GM18498 (cell line): ENCODE data around the gene TP53BP2.
A peak's percentile ranks its signal among the peaks of the same experiment; 100 is the strongest.
"Not testable (repeated sequence)": the region's sequence is repeated elsewhere in the genome, so short reads cannot be mapped to it uniquely, and the experiment has no call there.

Source experiments
- ATAC-seq: cut with Tn5 transposase; IDR thresholded peaks from one replicate; pipeline ENCODE4 v1.9.1; 2021; ENCODE audit warnings: mild to moderate bottlenecking, moderate library complexity; ENCODE audit not compliant: unreplicated experiment

Gene TP53BP2, protein sequence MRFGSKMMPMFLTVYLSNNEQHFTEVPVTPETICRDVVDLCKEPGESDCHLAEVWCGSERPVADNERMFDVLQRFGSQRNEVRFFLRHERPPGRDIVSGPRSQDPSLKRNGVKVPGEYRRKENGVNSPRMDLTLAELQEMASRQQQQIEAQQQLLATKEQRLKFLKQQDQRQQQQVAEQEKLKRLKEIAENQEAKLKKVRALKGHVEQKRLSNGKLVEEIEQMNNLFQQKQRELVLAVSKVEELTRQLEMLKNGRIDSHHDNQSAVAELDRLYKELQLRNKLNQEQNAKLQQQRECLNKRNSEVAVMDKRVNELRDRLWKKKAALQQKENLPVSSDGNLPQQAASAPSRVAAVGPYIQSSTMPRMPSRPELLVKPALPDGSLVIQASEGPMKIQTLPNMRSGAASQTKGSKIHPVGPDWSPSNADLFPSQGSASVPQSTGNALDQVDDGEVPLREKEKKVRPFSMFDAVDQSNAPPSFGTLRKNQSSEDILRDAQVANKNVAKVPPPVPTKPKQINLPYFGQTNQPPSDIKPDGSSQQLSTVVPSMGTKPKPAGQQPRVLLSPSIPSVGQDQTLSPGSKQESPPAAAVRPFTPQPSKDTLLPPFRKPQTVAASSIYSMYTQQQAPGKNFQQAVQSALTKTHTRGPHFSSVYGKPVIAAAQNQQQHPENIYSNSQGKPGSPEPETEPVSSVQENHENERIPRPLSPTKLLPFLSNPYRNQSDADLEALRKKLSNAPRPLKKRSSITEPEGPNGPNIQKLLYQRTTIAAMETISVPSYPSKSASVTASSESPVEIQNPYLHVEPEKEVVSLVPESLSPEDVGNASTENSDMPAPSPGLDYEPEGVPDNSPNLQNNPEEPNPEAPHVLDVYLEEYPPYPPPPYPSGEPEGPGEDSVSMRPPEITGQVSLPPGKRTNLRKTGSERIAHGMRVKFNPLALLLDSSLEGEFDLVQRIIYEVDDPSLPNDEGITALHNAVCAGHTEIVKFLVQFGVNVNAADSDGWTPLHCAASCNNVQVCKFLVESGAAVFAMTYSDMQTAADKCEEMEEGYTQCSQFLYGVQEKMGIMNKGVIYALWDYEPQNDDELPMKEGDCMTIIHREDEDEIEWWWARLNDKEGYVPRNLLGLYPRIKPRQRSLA

DNA sequence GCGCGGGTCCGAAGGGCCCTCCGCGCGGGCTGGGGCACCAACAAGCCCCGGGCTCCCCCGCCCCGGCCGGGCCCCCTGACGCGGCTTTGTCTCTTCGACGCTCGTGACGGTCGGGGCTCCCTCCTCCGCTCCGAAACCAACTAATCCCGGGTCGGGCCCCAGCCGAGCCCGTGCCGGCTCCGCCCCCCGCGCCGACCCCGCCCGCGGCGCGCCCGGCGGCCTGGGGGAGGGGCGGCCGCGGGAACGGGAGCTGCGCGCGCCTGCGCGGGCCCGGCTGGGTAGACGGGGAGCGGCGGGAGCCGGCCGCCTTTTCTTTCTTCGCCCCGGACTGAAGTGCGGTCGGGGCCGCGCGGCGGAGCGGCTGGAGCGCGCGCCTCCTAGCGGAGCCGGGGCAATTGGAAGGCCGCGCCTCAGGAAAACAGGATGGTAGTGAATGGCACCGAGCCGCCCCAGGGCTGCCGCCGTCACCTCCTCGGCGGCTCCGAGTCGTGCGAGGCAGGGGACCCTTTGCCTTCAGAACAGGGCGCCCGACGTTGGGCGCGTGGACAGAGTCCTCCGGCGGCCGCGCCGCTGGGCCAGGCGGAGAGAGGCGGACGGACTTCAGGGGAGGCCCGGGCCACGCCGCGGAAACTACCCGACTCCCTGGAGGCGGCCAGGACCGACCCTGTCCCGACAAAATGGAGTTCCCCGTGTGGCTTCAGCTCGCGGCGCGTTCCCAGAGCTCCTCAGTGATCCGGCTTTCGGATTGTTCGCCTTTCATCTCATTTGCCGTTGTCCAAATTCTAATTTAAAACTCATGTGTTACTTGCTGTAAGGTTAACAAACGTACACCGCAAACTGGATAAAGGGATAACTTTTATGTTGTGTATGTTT, at the start of gene TP53BP2:
Gene TP53BP2 (minus strand): TSS at position 138 of the 873 bp plus-strand sequence. CDS start 267 bp downstream, outside the sequence.
- ATAC-seq = peak; percentile 75

DNA sequence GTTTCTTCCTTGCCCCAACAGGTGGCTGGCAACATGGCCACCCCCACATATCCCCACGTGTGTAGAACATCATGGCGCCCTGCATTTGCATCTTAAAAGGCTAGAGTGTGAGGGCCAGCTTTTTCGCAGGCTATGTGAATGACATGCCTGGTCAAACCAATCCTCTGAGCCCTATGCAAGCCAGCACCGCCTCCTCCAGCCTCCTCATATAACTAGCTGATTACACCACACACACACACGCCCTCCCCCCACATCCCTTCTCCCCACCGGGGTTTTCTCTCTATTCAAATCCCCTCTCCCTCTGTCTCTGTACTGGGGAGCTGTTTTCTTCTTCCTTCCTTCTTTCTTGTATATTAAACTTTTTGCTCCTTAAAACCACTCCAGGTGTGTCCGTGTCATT, 44.7 kb upstream of the TP53BP2 start:
- not testable (repeated sequence) for ATAC-seq

DNA sequence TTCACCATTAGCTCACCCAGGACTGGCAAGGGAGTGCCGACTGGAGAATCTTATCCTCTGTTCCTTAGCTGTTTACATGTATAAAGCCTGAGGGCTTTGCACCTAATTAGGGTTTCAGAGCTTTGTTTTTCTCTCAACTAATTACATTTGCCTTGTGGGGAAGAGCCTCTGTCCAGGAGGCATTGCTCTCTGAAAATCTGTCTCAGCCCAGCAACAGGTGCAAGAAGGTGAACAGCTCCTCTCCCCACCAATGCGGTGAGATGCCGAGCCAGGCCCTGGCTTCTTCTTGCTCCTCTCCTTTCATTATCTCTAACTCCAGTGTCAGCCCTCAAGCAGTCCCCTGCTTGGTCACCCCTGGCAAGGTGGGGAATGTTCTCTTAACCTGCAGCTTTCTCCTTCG, 43.6 kb upstream of the TP53BP2 start:
- not testable (repeated sequence) for ATAC-seq

DNA sequence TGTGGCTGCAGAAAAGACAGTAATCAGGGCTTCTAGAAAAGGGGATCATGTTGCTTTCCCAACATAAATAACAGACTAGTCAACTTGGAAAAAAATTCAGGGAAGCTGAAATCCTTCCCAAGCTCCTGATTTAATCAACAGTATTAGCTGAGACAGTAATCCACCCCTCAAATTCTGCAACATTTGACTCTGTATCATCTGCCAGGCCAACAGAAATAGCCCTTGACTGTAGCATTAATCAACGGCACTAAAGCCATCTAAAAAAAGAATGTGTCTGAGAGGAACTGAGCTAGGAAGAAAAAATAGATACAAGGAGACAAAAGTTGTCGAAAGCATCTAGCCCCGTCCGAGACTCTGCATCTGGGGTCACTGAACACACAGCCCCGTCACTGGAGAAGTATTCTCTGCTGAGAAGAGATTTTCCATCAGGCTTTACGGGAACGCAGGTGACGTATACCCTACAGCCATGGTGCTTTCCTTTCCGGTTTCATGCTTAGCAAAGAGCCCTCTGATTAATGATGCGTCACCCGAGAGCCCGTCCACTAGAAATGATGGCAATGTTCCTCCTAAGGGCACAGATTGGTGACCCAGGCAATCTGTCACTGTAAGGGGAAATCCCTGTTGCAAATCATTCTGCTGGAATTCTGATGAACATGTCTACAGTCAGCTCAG, 42.1 kb upstream of the TP53BP2 start:
- ATAC-seq = no peak

DNA sequence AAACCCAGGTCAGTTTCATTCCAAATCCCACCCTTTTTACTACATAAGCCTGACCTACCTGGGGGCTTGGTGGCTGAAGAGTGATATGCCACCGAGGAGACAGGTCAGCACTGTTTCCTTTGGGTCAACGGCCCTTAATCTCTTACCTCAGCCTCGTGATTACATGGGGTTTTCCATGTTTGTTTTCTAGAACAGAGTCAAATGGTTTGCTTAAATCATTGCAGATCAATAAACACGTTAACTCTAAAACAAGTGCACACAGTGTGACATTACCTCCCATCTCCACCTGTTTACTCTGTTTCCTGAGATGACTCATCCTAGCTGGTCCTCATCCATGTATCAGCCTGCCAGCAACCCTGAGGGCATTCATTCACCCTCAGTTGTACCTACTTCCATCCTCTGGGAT, 40.8 kb upstream of the TP53BP2 start:
- ATAC-seq = no peak

DNA sequence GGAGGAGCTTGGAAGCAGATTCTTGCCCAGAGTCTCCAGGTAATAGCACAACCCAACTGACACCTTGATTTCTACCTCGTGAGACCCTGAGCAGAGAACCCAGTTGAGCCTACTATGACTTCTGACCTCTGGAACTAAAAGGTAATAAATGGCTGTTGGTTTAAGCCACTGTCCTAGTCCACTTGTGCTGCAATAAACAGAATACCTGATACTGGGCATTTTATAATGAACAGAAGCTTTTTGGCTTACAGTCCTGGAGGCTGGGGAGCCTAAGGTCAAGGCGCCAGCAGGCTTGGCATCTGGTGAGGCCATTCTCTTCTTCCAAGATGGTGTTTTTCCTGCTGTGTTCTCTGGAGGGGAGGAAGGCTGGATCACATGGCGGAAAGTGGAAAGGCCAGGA, 39.9 kb upstream of the TP53BP2 start:
- ATAC-seq = no peak

DNA sequence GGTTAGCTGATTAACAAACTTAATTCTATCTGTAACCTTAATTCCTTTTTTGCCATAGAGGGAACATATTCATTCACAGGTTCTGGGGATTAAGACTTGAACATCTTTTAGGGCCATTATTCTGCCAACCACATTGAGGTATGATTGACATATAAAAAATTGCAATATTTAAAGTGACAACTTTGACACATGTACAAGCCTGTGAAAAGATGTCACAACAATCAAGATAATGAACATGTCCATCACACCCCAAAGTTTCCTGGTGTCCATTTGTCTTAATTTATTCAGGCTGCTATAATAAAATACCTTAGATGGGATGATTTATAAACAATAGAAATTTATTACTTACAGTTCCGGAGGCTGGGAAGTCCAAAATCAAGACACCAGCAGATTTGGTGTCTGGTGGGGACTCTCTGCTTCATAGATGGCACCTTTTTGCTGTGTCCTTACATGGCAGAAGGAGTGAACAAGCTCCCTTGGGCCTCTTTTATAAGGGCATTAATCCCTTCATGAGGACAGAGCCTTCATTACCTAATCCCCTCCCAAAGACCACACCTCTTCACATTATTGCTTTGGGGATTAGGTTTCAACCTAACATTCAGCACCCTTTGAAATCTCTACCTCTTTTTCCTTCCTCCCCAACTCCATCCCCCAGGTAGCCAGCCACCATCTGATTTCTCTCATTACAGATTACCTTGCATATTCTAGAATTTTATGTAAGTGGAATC, 33.0 kb upstream of the TP53BP2 start:
- no peak for ATAC-seq

DNA sequence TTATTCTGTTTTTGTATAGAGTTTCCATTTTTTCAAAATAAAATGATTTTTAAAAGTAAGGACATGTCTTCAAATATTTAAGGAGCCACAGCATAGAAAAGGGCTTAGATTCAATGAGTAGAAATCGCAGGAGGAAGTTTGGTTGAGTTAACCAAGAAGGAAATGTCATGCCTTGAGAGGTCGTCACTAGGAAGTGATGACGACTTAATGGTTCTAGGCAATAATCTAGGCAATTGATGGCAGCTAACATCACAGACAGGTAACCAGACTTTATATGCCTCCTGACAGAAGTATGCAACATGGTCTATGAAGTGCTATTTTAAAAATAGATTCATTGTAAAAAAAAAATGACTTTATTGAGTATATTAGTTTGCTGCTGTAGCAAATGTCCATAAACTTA, 32.1 kb upstream of the TP53BP2 start:
- no peak for ATAC-seq

DNA sequence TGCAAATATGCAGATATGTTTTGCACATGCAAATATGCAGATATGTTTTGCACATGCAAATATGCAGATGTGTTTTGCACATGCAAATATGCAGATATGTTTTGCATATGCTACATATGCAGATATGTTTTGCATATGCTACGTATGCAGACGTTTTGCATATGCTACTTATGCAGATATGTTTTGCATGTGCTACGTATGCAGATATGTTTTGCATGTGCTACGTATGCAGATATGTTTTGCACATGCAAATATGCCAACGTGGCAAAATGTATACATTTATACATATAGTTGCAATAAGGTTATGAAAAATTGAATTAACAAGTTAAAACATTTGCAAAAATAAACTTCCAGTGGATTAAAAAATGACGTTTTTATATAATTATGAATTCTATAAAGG, 30.8 kb upstream of the TP53BP2 start:
- ATAC-seq = no peak

DNA sequence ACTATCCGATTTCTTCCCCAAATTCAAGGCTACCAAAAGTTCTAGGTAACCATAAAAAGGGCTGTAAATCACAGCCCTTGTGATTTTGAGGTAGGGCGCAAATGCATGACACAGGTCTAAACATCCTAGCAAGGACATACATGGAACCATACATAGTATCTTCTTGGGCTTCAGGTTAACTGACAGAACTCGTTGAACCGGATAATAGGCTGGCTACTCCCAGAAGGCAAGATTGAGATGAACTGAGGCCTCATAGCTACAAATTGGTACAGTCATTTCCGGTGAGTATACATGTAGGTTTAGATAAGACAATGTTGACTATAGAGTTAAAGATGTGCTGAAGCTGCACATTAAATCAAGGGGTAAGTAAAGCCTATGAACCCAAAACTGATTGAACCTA, 27.3 kb upstream of the TP53BP2 start:
- ATAC-seq = no peak

DNA sequence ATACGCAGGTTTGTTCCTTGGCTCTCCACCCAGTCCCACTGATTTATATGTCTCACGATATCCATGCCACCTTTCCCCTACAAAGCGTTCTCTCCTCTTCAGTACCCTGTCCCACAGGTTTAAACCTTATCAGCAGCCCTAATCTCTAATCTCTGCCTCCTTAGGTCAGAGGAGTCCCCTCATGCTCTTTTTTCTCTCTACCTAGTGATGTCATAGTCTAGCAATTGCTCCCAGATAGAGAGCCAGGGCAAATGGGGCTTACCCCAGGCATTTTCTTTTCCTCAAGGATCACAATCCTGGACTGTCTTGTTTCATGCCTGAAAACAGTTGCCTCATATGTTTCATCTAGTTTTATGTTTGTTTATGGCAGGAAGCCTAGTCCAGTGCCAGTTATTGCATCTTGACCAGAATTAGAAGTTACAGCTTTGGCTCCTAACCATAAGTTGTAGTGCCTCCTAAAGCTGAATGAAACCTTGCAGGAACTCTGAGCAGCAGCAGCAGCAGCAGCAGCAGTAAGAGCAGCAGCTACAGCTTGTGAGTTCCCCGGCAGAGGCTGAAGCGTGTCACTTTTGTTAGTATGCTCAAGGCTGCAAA, 26.7 kb upstream of the TP53BP2 start:
- no peak for ATAC-seq

DNA sequence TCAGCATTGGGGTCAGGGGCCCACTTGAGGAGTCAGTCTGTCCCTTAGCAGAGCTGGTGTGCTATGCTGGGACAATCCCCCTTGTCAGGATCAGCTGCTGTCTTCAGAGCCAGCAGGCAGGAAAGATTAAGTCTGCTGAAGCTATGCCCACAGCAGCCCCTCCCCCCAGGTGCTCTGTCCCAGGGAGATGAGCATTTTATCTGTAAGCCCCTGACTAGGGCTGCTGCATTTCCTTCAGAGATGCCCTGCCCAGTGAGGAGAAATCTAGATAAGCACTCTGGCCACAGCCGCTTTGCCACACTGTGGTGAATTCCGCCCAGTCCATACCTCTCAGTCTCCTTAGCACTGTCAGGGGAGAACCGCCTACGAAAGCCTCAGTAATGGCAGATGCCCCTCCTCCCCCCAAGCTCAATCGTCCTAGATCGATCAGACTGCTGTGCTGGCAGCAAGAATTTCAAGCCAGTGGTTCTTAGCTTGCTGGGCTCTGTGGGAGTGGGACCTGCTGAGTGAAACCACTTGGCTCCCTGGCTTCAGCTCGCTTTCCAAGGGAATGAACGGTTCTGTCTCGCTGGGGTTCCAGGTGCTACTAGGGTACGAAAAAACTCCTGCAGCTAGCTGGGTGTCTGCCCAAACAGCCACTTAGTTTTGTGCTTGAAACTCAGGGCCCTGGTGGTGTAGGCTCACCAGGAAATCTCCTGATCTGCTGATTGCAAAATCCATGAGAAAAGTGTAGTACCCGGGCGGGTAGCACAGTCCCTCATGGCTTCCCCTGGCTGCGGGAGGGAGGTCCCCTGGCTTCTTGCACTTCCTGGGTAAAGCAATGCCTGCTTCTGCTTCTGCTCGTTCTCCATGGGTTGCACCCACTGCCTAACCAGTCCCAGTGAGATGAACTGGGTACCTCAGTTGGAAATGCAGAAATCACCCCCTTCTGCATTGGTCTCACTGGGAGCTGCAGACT, 25.1 kb upstream of the TP53BP2 start:
- no peak for ATAC-seq

DNA sequence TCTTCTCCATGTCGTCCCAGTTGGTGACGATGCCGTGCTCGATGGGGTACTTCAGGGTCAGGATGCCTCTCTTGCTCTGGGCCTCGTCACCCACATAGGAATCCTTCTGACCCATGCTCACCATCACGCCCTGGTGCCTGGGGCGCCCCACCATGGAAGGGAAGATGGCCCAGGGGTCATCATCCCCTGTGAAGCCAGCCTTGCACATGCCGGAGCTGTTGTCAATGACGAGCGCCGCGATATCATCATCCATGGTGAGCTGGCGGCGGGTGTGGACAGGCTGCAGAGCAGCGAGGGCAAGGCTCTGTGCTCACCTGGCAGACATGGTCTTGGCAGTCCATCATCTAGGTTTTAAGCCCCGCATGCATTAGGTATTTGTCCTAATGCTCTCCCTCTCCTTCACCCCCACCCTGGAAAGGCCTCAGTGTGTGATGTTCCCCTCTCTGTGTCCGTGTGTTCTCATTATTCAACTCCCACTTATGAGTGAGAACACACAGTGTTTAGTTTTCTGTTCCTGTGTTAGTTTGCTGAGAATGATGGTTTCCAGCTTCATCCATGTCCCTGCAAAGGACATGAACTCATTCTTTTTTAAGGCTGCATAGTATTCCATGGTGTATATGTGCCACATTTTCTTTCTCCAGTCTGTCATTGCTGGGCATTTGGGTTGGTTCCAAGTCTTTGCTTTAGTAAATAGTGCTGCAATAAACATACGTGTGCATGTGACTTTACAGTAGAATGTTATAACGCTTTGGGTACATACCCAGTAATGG, 19.0 kb upstream of the TP53BP2 start:
- not testable (repeated sequence) for ATAC-seq

DNA sequence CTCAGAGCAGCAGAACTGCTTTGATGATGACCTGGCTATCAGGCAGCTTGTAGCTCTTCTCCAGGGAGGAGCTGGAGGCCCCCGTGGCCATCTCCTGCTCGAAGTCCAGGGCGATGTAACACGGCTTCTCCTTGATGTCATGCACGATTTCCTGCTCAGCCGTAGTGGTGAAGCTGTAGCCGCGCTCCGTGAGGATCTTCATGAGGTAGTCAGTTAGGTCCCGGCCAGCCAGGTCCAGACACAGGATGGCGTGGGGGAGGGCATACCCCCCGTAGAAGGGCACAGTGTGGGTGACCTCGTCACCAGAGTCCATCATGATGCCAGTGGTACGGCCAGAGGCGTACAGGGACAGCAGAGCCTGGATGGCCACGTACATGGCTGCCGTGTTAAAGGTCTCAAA, 18.3 kb upstream of the TP53BP2 start:
- no peak for ATAC-seq

DNA sequence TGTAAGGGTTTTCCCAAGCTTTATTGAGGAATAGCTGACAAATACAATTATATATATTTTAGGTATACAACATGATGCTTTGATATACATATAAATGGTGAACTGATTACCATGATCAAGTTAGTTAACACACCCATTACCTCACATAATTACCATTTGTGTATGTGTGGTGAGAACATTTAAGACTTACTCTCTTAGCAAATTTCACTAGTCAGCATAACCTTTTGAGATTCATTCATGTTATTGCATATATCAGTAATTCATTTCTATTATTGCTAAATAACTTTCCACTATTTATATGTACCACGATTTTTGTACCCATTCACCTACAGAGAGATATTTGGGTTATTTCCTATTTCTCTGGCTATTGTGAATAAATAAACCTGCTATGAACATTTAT, 16.2 kb upstream of the TP53BP2 start:
- ATAC-seq = no peak

DNA sequence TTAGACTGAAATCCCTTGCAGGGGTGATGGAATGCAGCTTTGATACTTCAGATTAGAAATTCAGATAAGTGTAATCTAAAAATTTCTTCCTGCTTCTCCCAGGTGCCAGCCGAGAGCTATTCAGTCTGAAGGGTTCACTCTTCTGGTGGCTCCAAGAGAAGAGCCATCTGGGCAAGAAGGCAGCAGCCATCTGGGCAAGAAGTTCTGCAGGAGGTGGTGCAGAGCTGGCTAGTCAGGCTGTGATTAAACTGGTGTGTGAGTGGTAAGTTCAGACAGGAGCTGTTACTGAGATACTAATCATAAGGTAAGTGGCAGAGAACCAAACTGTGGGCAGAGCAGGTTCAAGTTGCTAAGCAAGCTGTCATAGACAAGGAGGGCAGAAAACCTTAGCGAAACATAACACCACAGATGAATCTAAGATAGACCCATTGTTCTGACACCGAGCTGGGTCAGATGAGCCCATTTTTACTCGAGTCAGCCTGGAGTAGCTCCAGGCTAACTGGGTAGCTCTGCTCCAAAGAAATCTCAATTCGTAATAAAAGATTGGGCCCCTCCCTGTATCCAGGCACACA, 14.4 kb upstream of the TP53BP2 start:
- no peak for ATAC-seq

DNA sequence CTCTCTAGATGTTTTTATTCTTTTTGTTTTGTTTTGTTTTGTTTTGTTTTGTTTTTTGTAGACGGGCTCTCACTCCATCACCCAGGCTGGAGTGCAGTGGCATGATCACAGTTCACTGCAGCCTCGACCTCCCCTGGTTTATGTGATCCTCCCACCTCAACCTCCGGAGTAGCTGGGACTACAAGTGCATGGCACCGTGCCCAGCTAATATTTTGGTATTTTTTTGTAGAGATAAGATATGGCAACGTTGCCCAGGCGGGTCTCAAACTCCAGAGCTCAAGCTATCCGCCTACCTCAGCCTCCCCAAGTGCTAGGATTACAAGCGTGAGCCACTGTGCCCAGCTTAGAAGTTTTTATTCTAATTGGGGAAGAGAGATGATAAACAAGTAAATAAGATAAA, 13.3 kb upstream of the TP53BP2 start:
- ATAC-seq = no peak
